GM12891 (cell line): ENCODE data around the gene SPDYC.

ENCODE experiments used
- POLR2A ChIP-seq: IDR thresholded peaks from 2 replicates; pipeline ENCODE4 v1.6.1; 2011; ENCODE audit warnings: low read depth, low read length, control low read depth
- POLR2AphosphoS5 ChIP-seq: IDR thresholded peaks from 2 replicates; pipeline ENCODE4 v1.6.1; 2011; ENCODE audit warnings: low read depth, low read length, control low read depth
- POU2F2 ChIP-seq: IDR thresholded peaks from 2 replicates; pipeline ENCODE4 v1.6.1; 2011; ENCODE audit warnings: low read depth, mild to moderate bottlenecking, control low read depth, low read length, moderate library complexity
- TAF1 ChIP-seq: IDR thresholded peaks from 2 replicates; pipeline ENCODE4 v1.6.1; 2011; ENCODE audit warnings: low read depth, low read length, control low read depth

- TF ChIP-seq POLR2A, result no peak; the same call in 1 of the 2 replicates
- peak; percentile 51; the same call in 1 of the 2 replicates for TF ChIP-seq POLR2AphosphoS5
- no peak for TF ChIP-seq TAF1
- no peak for TF ChIP-seq POU2F2
Observed at GRCh38 chr11:65126624-65127274, 43.3 kb upstream of the SPDYC start.
